GM12891 (cell line): ENCODE data around the gene PPP1R9B.

Experiments
- POLR2A ChIP-seq: IDR thresholded peaks from 2 replicates; pipeline ENCODE4 v1.6.1; 2011; ENCODE audit warnings: low read depth, low read length, control low read depth
- POLR2AphosphoS5 ChIP-seq: IDR thresholded peaks from 2 replicates; pipeline ENCODE4 v1.6.1; 2011; ENCODE audit warnings: low read depth, low read length, control low read depth
- SPI1 ChIP-seq: IDR thresholded peaks from 2 replicates; pipeline ENCODE4 v1.6.1; 2011; ENCODE audit warnings: low read depth, low read length, control low read depth
- TAF1 ChIP-seq: IDR thresholded peaks from 2 replicates; pipeline ENCODE4 v1.6.1; 2011; ENCODE audit warnings: low read depth, low read length, control low read depth

DNA sequence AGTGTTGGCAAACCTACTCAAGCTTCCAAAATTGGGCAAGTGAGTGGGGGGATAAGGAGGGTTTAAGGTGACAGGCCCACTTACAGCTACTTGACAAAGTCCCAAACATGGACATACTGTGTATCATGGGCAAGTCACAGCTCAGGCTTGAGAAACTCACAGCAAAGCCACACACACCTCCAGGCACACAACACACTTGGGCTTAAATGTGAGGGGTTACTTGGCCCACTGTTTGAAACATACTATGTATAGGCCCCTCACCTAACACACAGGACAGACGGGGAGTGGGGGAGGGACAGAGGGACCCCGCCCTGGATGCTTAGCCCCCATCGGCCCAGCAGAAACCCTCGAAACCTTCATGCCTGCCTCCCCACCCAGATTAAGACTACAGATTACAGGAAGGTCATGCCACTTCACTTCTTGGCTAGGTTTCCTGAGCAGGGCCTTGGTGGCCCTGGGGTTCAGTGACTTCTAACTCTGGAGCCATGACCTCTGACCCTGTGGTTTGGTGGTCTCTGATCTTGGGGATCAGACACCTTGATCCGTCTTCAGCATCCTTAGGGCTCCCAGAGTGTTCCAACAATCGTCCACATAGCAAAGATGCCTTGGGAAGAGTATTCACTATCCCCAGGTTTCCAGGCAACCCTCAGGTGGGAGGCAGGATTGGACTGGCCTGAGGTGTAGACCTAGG is 18.2 kb downstream of the PPP1R9B start:
- peak; percentile 33; the same call in 1 of the 2 replicates for TF ChIP-seq POLR2AphosphoS5
- no peak; the same call in 1 of the 2 replicates for TF ChIP-seq POLR2A
- TF ChIP-seq SPI1, result no peak
- TF ChIP-seq TAF1, result no peak
